Natural killer cell (primary cell): ENCODE data around the gene SEC23B. TPM values are rescaled to one million over a fixed set of nuclear protein-coding genes. Genes with fewer than 3 reads are reported as not detected.
A peak's percentile ranks its signal among the peaks of the same experiment; 100 is the strongest.

ENCODE experiments used
- ATAC-seq, 3 donors: fragments of 150-1000 bp in 2 of 3; fragments of 200-7000 bp in 1 of 3; cut with Tn5 transposase; 1 replicate in 1 of 3; 2 replicates in 2 of 3; pipeline ENCODE4 v1.10.0; 2021; ENCODE audit warnings: mild to moderate bottlenecking in 2 of 3, moderate library complexity in 2 of 3
- DNase-seq, 2 donors: peaks; one replicate each; pipeline versions ENCODE4 v3.0.0 to v3.0.0-alpha.2; 2013 to 2021; ENCODE audit warnings: mixed read lengths in 1 of 2
- H3K27ac ChIP-seq: one replicate; pipeline ENCODE4 v1.5.1; 2013; ENCODE audit warnings: mild to moderate bottlenecking, low read length
- H3K27me3 ChIP-seq: one replicate; pipeline ENCODE4 v1.6.1; 2013; ENCODE audit warnings: low read length; ENCODE audit not compliant: control insufficient read depth, insufficient read depth
- H3K36me3 ChIP-seq: one replicate; pipeline ENCODE4 v1.6.1; 2013; ENCODE audit warnings: low read length; ENCODE audit not compliant: control insufficient read depth, insufficient read depth
- H3K4me1 ChIP-seq: one replicate; pipeline ENCODE4 v1.6.1; 2013; ENCODE audit warnings: low read length; ENCODE audit not compliant: control insufficient read depth, insufficient read depth
- H3K4me3 ChIP-seq: one replicate; pipeline ENCODE4 v1.5.1; 2013; ENCODE audit warnings: low read length
- H3K9me3 ChIP-seq: one replicate; pipeline ENCODE4 v1.6.1; 2013; ENCODE audit warnings: low read length; ENCODE audit not compliant: control insufficient read depth, insufficient read depth
- H3K27ac Mint-ChIP-seq, 2 donors: one replicate each; pipeline ENCODE4 v1.8.0; 2022; ENCODE audit warnings: mild to moderate bottlenecking in 2 of 2, mixed read lengths in 2 of 2, moderate library complexity in 1 of 2
- H3K27me3 Mint-ChIP-seq, 2 donors: one replicate each; pipeline ENCODE4 v1.8.0; 2022; ENCODE audit warnings: low read depth in 2 of 2, mixed read lengths in 2 of 2
- H3K36me3 Mint-ChIP-seq: one replicate; pipeline ENCODE4 v1.8.0; 2022; ENCODE audit warnings: mixed read lengths
- H3K4me1 Mint-ChIP-seq, 2 donors: one replicate each; pipeline ENCODE4 v1.8.0; 2022; ENCODE audit warnings: mixed read lengths in 2 of 2
- H3K4me3 Mint-ChIP-seq: one replicate; pipeline ENCODE4 v1.8.0; 2022; ENCODE audit warnings: mild to moderate bottlenecking, moderate library complexity, mixed read lengths
- H3K9me3 Mint-ChIP-seq, 2 donors: one replicate each; pipeline ENCODE4 v1.8.0; 2022; ENCODE audit warnings: mixed read lengths in 2 of 2
- CTCF ChIP-seq: fragments of 200-600 bp; IDR thresholded peaks from one replicate; pipeline ENCODE4 v1.8.0; 2022; ENCODE audit warnings: antibody characterized with exemption
- WGBS: methylation state at CpG from one replicate; pipeline ENCODE4 v1.1.7; 2013; ENCODE audit warnings: missing lambda C conversion rate; ENCODE audit not compliant: insufficient coverage; 5-methylcytosine and 5-hydroxymethylcytosine counted together
- intact Hi-C: fragments of 100-400 bp; cut with micrococcal nuclease; formaldehyde crosslinking; loops from one replicate; pipeline ENCODE4 v1.14.2; 2022
- total RNA-seq, 4 donors: library from RNA; stranded (reverse); fragments of 120-200 nt in 1 of 4; gene quantifications; one replicate each; pipeline versions ENCODE4 v1.2.3 to v1.2.4, GENCODE V29; 2013 to 2022

Gene SEC23B
- total RNA-seq, 3 donors from 2014 or later (not counting 1 experiment from before 2014, with no cell fraction given): 58.2 to 68.8 (median 63.9) TPM

- Mint-ChIP-seq H3K4me3 (no peak overlapping the region), H3K9me3 (no peaks in the 10 kb centered on the region), H3K27ac (no peak overlapping the region), H3K27me3 (no peaks in the 10 kb centered on the region), H3K4me1 (no peaks in the 10 kb centered on the region), H3K36me3 (peaks cover 34% of the 10 kb centered on the region)
- Histone ChIP-seq H3K4me1 (no peaks in the 10 kb centered on the region), H3K27me3 (no peaks in the 10 kb centered on the region), H3K36me3 (peaks cover 59% of the 10 kb centered on the region), H3K27ac (no peak overlapping the region), H3K9me3 (no peaks in the 10 kb centered on the region), H3K4me3 (no peak overlapping the region)
- DNase-seq (no peak), ATAC-seq (no peak)
- WGBS: 97% methylated on average over 5 of the region's 5 CpGs
- TF ChIP-seq CTCF: no peak
- intact Hi-C loops: no loop called here
Observed at GRCh38 chr20:18541741-18542140, 34.0 kb downstream of the SEC23B start.

- Mint-ChIP-seq H3K9me3 (no peaks in the 10 kb centered on the region), H3K4me1 (no peaks in the 10 kb centered on the region), H3K27me3 (no peaks in the 10 kb centered on the region), H3K27ac (no peak overlapping the region), H3K36me3 (peaks cover 34% of the 10 kb centered on the region), H3K4me3 (no peak overlapping the region)
- TF ChIP-seq CTCF: no peak
- no peaks in the 10 kb centered on the region for H3K27me3 ChIP-seq
- no peak for ATAC-seq
- no peaks in the 10 kb centered on the region for H3K4me1 ChIP-seq
- WGBS: 99% methylated on average over 4 of the region's 4 CpGs
- intact Hi-C loops: no loop called here
- peaks cover 66% of the 10 kb centered on the region for H3K36me3 ChIP-seq
- no peaks in the 10 kb centered on the region for H3K9me3 ChIP-seq
- H3K4me3 ChIP-seq: no peak overlapping the region
- no peak for DNase-seq
- no peak overlapping the region for H3K27ac ChIP-seq
Observed at GRCh38 chr20:18543216-18543615, 35.5 kb downstream of the SEC23B start.

- Mint-ChIP-seq H3K9me3 (no peaks in the 10 kb centered on the region), H3K27me3 (no peaks in the 10 kb centered on the region), H3K4me3 (no peak overlapping the region), H3K4me1 (no peaks in the 10 kb centered on the region), H3K36me3 (peaks cover 34% of the 10 kb centered on the region), H3K27ac (peak overlapping the region in 1 of 2 donors; percentile 13)
- H3K4me1 ChIP-seq: no peaks in the 10 kb centered on the region
- H3K27me3 ChIP-seq: no peaks in the 10 kb centered on the region
- intact Hi-C loops: no loop called here
- TF ChIP-seq CTCF: no peak
- H3K36me3 ChIP-seq: peaks cover 70% of the 10 kb centered on the region
- no peak overlapping the region for H3K4me3 ChIP-seq
- ATAC-seq (no peak), DNase-seq (no peak)
- 99% methylated on average over 7 of the region's 7 CpGs for WGBS
- H3K9me3 ChIP-seq: no peaks in the 10 kb centered on the region
- H3K27ac ChIP-seq: no peak overlapping the region
Observed at GRCh38 chr20:18543932-18544331, 36.2 kb downstream of the SEC23B start.

GRCh38 chr20:18545566-18545965, 37.8 kb downstream of the SEC23B start:
- intact Hi-C loops: no loop called here
- H3K9me3 Mint-ChIP-seq: no peaks in the 10 kb centered on the region
- WGBS: 95% methylated on average over 1 of the region's 1 CpG
- H3K4me1 ChIP-seq: no peaks in the 10 kb centered on the region
- no peak for ATAC-seq
- H3K36me3 ChIP-seq: peaks cover 78% of the 10 kb centered on the region
- no peak for DNase-seq
- peaks cover 27% of the 10 kb centered on the region for H3K36me3 Mint-ChIP-seq
- TF ChIP-seq CTCF: no peak
- H3K4me1 Mint-ChIP-seq: no peaks in the 10 kb centered on the region
- no peak overlapping the region for H3K27ac Mint-ChIP-seq
- H3K27me3 Mint-ChIP-seq: no peaks in the 10 kb centered on the region
- no peak overlapping the region for H3K27ac ChIP-seq
- H3K4me3 ChIP-seq: no peak overlapping the region
- H3K9me3 ChIP-seq: no peaks in the 10 kb centered on the region
- no peak overlapping the region for H3K4me3 Mint-ChIP-seq
- H3K27me3 ChIP-seq: no peaks in the 10 kb centered on the region
